GM10266 (cell line): Measurements from ENCODE around the gene CNOT1.

Experiments used
- DNase-seq: peaks from one replicate; pipeline ENCODE4 v3.0.0; 2012; ENCODE audit errors: extremely low spot score
- CTCF ChIP-seq: IDR thresholded peaks from 2 replicates; pipeline ENCODE4 v1.5.1; 2012; ENCODE audit warnings: mild to moderate bottlenecking, low read depth; ENCODE audit not compliant: control insufficient read depth, insufficient read depth; ENCODE audit errors: missing control alignments

The CNOT1 gene

DNA sequence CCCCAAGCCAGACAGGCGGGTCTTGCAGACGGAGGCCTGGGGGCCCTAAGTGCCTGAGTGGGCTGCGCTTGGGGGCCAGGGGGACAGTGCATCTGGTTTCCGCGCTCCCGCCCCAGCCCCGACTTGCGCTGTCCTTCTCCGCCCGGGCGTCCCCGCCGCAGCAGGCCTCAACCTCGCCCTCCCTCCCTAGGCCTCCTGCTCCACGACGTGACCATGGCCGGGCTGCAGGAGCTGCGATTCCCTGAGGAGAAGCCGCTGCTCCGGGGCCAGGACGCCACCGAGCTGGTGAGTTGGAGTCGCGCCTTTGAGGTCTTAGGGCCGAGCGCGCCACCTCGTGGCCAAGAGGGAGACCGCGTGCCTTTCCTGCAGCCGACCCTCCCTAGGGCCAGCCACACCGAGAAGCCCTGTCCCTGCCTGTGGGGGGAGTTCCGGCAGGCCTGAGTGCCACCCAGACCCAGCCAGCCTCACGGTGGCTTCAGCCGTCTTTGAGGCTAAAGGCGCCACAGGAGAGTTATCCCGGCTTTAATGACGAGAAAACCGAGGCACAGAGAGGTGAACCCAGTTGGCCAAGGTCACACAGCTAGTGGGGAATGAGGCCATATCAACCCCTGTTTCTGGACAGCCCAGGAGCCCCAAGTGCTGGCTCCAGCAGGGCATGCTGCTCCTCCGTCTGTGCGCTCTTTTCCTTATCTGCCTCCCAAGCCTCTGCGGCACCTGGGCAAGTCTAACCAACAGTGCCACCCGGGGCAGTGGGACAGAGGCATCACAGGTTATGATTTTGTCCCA, 141.9 kb downstream of the CNOT1 start:
- TF ChIP-seq CTCF, result peak; percentile 89
- peak; percentile 84 for DNase-seq

- TF ChIP-seq CTCF, result no peak
- DNase-seq, result no peak
These were observed 144.3 kb downstream of the CNOT1 start for GRCh38 chr16:58485184-58485887.

- no peak for TF ChIP-seq CTCF
- DNase-seq, result no peak
These were observed 147.7 kb downstream of the CNOT1 start for GRCh38 chr16:58481931-58482330.

DNA sequence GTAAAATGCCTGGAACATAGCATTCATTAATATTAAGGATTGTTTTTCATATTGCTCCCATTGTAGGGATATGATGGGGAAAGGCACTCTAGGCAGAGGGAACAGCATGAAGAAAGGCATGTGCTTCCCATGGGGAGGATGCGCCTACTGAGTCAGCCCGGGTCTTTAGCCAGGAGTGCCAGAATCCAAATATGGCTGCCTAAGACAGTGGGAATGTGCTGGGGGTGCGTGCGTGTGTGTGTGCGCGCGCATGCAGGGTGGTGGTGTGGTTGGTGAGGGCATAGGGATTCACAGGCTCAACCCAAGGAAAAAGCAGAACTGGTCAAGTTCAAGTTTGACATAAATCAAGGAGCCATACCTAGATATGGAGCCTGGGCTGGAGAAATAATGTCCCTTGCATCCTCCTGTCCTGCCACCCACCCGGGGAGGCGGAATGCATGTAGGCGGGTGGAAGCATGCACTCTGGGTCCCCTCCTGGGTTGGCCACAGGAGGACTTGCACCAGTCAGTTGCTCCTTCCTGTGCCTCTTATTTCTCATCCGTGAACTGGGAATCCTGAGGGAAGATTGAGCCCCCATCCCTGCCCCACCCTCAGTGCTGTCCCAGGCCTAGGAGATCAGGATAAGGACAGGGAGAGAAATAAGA, 148.3 kb downstream of the CNOT1 start:
- no peak for DNase-seq
- TF ChIP-seq CTCF, result no peak

DNA sequence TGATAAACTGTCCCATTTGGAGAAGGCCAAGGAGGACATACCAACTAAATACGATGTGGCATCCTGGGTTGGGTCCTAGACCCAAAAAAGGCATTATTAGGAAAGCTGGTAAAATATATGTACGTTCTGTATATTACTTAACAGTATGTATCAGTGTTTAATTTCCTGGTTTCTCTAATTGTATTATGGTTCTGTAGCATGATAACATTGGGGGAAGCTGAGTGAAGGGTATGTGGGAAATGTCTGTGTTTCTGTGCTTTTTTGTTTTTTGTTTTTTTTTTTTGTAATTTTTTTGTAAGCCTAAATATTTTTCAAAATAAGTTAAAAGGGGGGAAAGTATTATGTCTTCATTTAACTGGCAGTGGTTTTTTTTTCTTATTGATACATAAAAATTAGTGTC, 151.2 kb downstream of the CNOT1 start:
- no peak for TF ChIP-seq CTCF
- no peak for DNase-seq

DNA sequence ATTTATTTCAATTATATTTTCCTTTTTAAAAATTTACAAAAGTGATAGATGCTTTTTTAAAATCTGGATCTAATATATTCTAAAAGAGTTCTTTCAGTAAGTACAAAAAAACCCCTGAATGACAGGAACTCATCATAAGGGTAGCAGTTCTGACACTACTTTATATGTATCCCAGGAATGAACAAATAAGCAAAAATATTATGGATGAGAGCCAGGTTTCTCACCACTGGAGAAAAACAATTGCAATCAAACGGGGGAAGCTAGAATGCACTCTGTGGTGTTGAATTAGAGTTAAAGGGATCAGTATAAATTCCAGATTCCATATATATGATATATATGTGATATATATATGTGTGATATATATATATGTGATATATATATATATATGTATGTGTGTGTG, 152.8 kb downstream of the CNOT1 start:
- DNase-seq, result no peak
- no peak for TF ChIP-seq CTCF
